ENCODE results near the gene KRT24. TPM values are rescaled to one million over a fixed set of nuclear protein-coding genes. Genes with fewer than 3 reads are reported as not detected.

The KRT24 gene
- total RNA-seq, 2 donors from 2014 or later = 0.57 to 1.1 TPM

DNA sequence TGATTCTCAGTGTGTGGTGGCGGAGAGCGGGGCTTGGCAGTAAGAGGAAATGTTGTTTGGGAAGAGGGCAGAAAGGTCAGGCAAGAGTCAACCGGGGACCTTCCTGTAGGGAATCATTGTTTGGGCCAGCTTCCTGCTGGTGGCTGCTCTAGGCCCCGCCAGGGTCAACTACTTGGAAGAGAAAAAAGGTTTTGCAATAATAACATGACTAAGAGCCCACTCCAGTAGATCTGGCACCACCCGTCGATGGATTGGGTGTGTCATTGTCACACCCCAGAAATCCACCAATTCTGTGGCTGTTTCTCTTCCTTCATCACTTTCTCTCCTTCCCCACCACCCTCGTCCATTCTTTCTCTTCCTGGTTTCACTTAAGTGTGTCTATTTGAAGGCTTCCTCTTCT is 4.2 kb upstream of the KRT24 start:
- Histone ChIP-seq H3K27me3 (no peaks in the 10 kb centered on the region), H3K27ac (no peak overlapping the region), H3K36me3 (no peaks in the 10 kb centered on the region), H3K4me3 (no peak overlapping the region), H3K4me1 (no peaks in the 10 kb centered on the region), H3K9ac (ENCODE audit: low read depth in 2 of 2, low read length in 2 of 2) (no peak overlapping the region), H3K9me3 (no peaks in the 10 kb centered on the region)
- DNase-seq = peak; percentile 23
- intact Hi-C loops (cut with DNase I) = no loop called here
- TF ChIP-seq, protein P1, sequence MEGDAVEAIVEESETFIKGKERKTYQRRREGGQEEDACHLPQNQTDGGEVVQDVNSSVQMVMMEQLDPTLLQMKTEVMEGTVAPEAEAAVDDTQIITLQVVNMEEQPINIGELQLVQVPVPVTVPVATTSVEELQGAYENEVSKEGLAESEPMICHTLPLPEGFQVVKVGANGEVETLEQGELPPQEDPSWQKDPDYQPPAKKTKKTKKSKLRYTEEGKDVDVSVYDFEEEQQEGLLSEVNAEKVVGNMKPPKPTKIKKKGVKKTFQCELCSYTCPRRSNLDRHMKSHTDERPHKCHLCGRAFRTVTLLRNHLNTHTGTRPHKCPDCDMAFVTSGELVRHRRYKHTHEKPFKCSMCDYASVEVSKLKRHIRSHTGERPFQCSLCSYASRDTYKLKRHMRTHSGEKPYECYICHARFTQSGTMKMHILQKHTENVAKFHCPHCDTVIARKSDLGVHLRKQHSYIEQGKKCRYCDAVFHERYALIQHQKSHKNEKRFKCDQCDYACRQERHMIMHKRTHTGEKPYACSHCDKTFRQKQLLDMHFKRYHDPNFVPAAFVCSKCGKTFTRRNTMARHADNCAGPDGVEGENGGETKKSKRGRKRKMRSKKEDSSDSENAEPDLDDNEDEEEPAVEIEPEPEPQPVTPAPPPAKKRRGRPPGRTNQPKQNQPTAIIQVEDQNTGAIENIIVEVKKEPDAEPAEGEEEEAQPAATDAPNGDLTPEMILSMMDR (IDR thresholded peaks at IDR 0.05) = no peak

DNA sequence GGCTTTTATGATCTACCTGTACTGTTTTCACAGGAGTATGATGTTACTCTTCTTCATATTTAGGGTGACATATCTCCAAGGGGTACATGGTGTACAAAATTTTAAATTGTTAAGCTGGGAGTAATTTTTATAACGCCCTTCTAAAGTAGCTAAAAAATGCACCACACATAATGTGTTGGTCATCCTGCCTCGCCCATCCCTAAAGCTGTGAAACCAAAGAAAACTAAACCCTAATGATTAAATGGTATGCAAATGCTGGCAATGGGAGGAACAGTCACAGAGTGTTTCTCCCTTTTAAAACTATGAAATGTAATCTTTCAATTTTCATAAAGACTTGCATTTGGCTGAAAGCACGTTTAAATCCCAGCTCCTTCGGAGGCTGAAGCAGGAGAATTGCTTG is 2.0 kb upstream of the KRT24 start:
- no peak overlapping the region for H3K9ac ChIP-seq (ENCODE audit: low read depth in 2 of 2, low read length in 2 of 2)
- intact Hi-C loops (cut with DNase I) = no loop called here
- TF ChIP-seq, protein P1 (IDR thresholded peaks at IDR 0.05) = no peak

DNA sequence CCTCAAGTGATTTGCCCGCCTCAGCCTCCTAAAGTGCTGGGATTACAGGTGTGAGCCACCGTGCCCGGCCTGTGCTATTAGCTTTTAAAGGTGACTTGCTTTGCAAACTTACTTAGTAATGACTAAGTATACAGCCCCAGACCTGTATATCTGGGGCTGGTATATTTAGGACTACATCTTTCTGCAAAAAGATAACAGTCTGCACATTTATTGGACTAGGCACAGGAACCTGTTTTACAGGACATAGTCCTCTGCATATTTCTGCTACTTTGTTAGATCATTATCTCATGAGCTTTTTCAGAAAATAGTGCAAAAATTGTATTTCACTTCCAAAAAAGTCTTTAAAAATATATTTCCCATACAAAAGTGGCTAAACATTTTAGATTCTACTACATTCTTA is 1.3 kb downstream of the KRT24 start:
- H3K27me3 ChIP-seq = no peaks in the 10 kb centered on the region
- no peak for DNase-seq
- H3K27ac ChIP-seq = no peak overlapping the region
- intact Hi-C loops (cut with DNase I) = no loop called here
- H3K4me3 ChIP-seq = no peak overlapping the region
- H3K36me3 ChIP-seq = no peaks in the 10 kb centered on the region
- TF ChIP-seq, protein P1 (IDR thresholded peaks at IDR 0.05) = no peak
- no peaks in the 10 kb centered on the region for H3K9me3 ChIP-seq
- H3K9ac ChIP-seq (ENCODE audit: low read depth in 2 of 2, low read length in 2 of 2) = no peak overlapping the region
- no peaks in the 10 kb centered on the region for H3K4me1 ChIP-seq

More for the DNA sequence above, 2.0 kb upstream of the KRT24 start:
- Histone ChIP-seq H3K9me3 (no peaks in the 10 kb centered on the region), H3K27ac (no peak overlapping the region), H3K4me1 (no peaks in the 10 kb centered on the region), H3K36me3 (no peaks in the 10 kb centered on the region), H3K27me3 (no peaks in the 10 kb centered on the region), H3K4me3 (no peak overlapping the region)
- no peak for DNase-seq

DNA sequence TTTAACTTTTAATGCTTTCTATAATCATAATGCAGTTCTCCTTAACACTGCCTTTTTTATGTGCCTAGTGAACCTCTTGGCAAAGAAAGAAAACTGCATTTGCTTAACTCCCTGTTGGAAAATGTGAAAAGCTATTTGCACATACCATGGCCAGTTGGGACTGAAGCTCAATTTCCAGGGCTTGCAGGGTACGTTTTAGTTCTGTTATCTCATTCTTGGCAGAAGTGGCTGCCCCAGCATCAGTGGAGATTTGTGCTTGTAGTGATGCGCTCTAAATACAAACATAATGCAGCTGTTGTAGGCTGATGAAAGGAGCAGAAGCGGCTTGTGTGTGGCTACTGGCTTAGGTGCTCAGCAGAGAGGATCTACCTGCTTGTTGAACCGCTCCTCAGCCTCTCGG is 3.7 kb downstream of the KRT24 start:
- TF ChIP-seq, protein P1 (IDR thresholded peaks at IDR 0.05) = no peak
- H3K27ac ChIP-seq = no peak overlapping the region
- H3K4me3 ChIP-seq = no peak overlapping the region
- no peaks in the 10 kb centered on the region for H3K36me3 ChIP-seq
- intact Hi-C loops (cut with DNase I) = no loop called here
- no peak overlapping the region for H3K9ac ChIP-seq (ENCODE audit: low read depth in 2 of 2, low read length in 2 of 2)
- no peaks in the 10 kb centered on the region for H3K4me1 ChIP-seq
- no peaks in the 10 kb centered on the region for H3K9me3 ChIP-seq
- no peak for DNase-seq
- no peaks in the 10 kb centered on the region for H3K27me3 ChIP-seq

DNA sequence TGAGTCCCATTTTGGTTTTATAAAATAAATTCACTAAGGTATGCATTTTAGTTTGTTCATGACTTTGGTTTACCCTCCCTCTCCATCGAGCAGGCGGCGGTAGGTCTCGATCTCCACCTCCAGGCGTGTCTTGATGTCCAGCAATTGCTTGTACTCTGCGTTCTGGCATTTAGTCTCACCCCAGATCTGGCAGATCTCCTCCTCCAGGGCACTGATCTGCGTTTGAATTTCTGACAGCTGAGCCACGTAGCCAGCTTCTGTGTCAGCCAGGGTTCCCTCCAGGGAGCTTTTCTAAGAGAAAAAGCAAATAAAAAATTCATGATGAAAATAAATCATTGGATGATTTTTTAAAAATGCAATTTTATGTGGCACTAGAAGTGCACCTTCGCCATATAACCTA is 4.2 kb downstream of the KRT24 start:
- Histone ChIP-seq H3K4me1 (no peaks in the 10 kb centered on the region), H3K36me3 (no peaks in the 10 kb centered on the region), H3K9me3 (no peaks in the 10 kb centered on the region), H3K4me3 (no peak overlapping the region), H3K27ac (no peak overlapping the region), H3K27me3 (no peaks in the 10 kb centered on the region), H3K9ac (ENCODE audit: low read depth in 2 of 2, low read length in 2 of 2) (no peak overlapping the region)
- no peak for DNase-seq
- intact Hi-C loops (cut with DNase I) = no loop called here
- TF ChIP-seq, protein P1 (IDR thresholded peaks at IDR 0.05) = no peak

DNA sequence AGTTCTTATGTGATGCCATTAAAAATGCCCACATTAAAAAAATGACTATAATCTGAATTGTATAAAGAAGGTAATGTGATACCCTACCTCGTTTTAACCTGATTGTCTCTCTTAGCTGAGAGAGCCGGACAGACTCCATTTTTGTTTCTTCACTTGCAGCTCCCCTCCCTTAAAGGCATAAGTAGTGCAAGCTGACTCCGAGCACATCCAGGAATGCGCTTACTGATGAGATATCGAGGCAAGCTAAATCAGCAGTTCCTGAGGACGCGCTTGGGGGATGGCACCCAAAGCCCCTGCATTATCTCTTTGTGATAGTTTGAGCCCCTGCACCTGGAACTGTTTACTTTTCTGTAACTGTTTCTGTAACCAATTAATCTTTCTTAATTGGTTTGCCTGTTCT is 6.3 kb downstream of the KRT24 start:
- TF ChIP-seq, protein P1 (IDR thresholded peaks at IDR 0.05) = no peak
- intact Hi-C loops (cut with DNase I) = no loop called here
- Histone ChIP-seq H3K4me1 (no peaks in the 10 kb centered on the region), H3K9me3 (no peaks in the 10 kb centered on the region), H3K36me3 (no peaks in the 10 kb centered on the region), H3K27me3 (no peaks in the 10 kb centered on the region), H3K4me3 (no peak overlapping the region), H3K9ac (ENCODE audit: low read depth in 2 of 2, low read length in 2 of 2) (no peak overlapping the region), H3K27ac (no peak overlapping the region)
- DNase-seq = no peak
